HepG2 (cell line): Measurements from ENCODE around the gene MTHFD2. TPM values are rescaled to one million over a fixed set of nuclear protein-coding genes. Genes with fewer than 3 reads are reported as not detected.

Source experiments
- CCDC6 ChIP-seq: sonication (generic); formaldehyde crosslinking; IDR thresholded peaks from 2 replicates; pipeline ENCODE4 v1.8.1; 2022; ENCODE audit warnings: mild to moderate bottlenecking, missing genetic modification reagents, moderate library complexity
- CHD4 ChIP-seq: fragments of 200-600 bp; sonication (generic); IDR thresholded peaks from 2 replicates; pipeline ENCODE4 v1.7.0; 2017; ENCODE audit warnings: mild to moderate bottlenecking, low read length, borderline replicate concordance
- EZH2 ChIP-seq: conservative IDR thresholded peaks from 2 replicates; pipeline ENCODE4 v1.6.1; 2012; ENCODE audit warnings: mild to moderate bottlenecking, low read depth, low read length, moderate library complexity
- FOXM1 ChIP-seq: sonication (generic); formaldehyde crosslinking; IDR thresholded peaks from 2 replicates; pipeline ENCODE4 v1.5.0; 2020; ENCODE audit warnings: missing genetic modification reagents
- GZF1 ChIP-seq: sonication (generic); formaldehyde crosslinking; IDR thresholded peaks from 2 replicates; pipeline ENCODE4 v1.5.1; 2020; ENCODE audit warnings: mild to moderate bottlenecking, missing genetic modification reagents
- JUNB ChIP-seq: sonication (generic); formaldehyde crosslinking; IDR thresholded peaks from 2 replicates; pipeline ENCODE4 v1.8.0; 2022; ENCODE audit warnings: missing genetic modification reagents, mild to moderate bottlenecking, borderline replicate concordance
- MEIS2 ChIP-seq: sonication (generic); formaldehyde crosslinking; IDR thresholded peaks from 2 replicates; pipeline ENCODE4 v1.9.0; 2021; ENCODE audit warnings: mild to moderate bottlenecking, missing genetic modification reagents
- NFATC3 ChIP-seq: sonication (generic); formaldehyde crosslinking; IDR thresholded peaks from 2 replicates; pipeline ENCODE4 v1.5.1; 2020; ENCODE audit warnings: mild to moderate bottlenecking, missing genetic modification reagents
- NONO ChIP-seq, 2 experiments: fragments of 450-650 bp in 1 of 2; sonication (generic) in 1 of 2; formaldehyde crosslinking in 1 of 2; IDR thresholded peaks in 1 of 2; conservative IDR thresholded peaks in 1 of 2; 2 replicates each; pipeline versions ENCODE4 v1.6.1 to v1.8.0; 2017 to 2022; ENCODE audit warnings: mild to moderate bottlenecking in 1 of 2, missing genetic modification reagents in 1 of 2, moderate library complexity in 1 of 2
- RXRB ChIP-seq: IDR thresholded peaks from 2 replicates; pipeline ENCODE4 v1.6.1; 2016; ENCODE audit warnings: borderline replicate concordance, missing genetic modification reagents, missing compliant biosample characterization
- SRY ChIP-seq: sonication (generic); formaldehyde crosslinking; IDR thresholded peaks from 2 replicates; pipeline ENCODE4 v1.8.0; 2022; ENCODE audit warnings: mild to moderate bottlenecking, missing genetic modification reagents
- ZMYM3 ChIP-seq: sonication (generic); formaldehyde crosslinking; IDR thresholded peaks from 2 replicates; pipeline ENCODE4 v1.5.1; 2020; ENCODE audit warnings: mild to moderate bottlenecking, missing genetic modification reagents
- ZNF468 ChIP-seq: sonication (generic); formaldehyde crosslinking; IDR thresholded peaks from 2 replicates; pipeline ENCODE4 v1.8.0; 2022; ENCODE audit warnings: mild to moderate bottlenecking, moderate library complexity, missing genetic modification reagents
- ZNF501 ChIP-seq: sonication (generic); formaldehyde crosslinking; IDR thresholded peaks from 2 replicates; pipeline ENCODE4 v1.5.1; 2020; ENCODE audit warnings: mild to moderate bottlenecking, moderate library complexity, missing genetic modification reagents
- ZNF737 ChIP-seq: sonication (generic); formaldehyde crosslinking; IDR thresholded peaks from 2 replicates; pipeline ENCODE4 v1.5.0; 2020; ENCODE audit warnings: missing genetic modification reagents, mild to moderate bottlenecking, borderline replicate concordance
- ZZZ3 ChIP-seq: sonication (generic); formaldehyde crosslinking; IDR thresholded peaks from 2 replicates; pipeline ENCODE4 v1.4.0; 2020; ENCODE audit warnings: missing genetic modification reagents, mild to moderate bottlenecking, borderline replicate concordance
- polyA plus RNA-seq, 8 experiments: library from polyadenylated mRNA; depleted of rRNA in 3 of 8; stranded (reverse) in 7 of 8; unstranded in 1 of 8; fragments of >200 nt; fragmentation: Illumina TruSeq in 4 of 8; extraction: Trizol in 4 of 8; gene quantifications; 2 replicates each; pipeline versions ENCODE4 v1.2.1 to v1.2.3, GENCODE V29; 2011 to 2016; ENCODE audit warnings: low read depth in 4 of 8, missing spikeins in 1 of 8, mixed read lengths in 1 of 8; ENCODE audit not compliant: insufficient read depth in 1 of 8
- total RNA-seq, 5 experiments: library from RNA; depleted of rRNA; stranded (reverse); fragments of >200 nt; fragmentation: Illumina TruSeq; extraction: Trizol; gene quantifications; 2 replicates each; pipeline ENCODE4 v1.2.3, GENCODE V29; 2016; ENCODE audit warnings: low read depth in 1 of 5
- TF ChIP-seq, protein P1 (sequence below), 2 experiments: sonication (generic) in 1 of 2; formaldehyde crosslinking in 1 of 2; IDR thresholded peaks; 2 replicates each; pipeline versions ENCODE4 v1.5.1 to v1.6.1; 2011 to 2020; ENCODE audit warnings: borderline replicate concordance in 1 of 2, low read depth in 1 of 2, low read length in 1 of 2, mild to moderate bottlenecking in 1 of 2, missing genetic modification reagents in 1 of 2, moderate library complexity in 1 of 2
- TF ChIP-seq, protein P2 (sequence below): sonication (generic); formaldehyde crosslinking; IDR thresholded peaks from 2 replicates; pipeline ENCODE4 v1.5.1; 2020; ENCODE audit warnings: missing genetic modification reagents, mild to moderate bottlenecking, borderline replicate concordance
- TF ChIP-seq, protein P3 (sequence below): sonication (generic); formaldehyde crosslinking; IDR thresholded peaks from 2 replicates; pipeline ENCODE4 v1.4.0; 2020; ENCODE audit warnings: missing genetic modification reagents
- TF ChIP-seq, protein P4 (sequence below): sonication (generic); formaldehyde crosslinking; IDR thresholded peaks from 2 replicates; pipeline ENCODE4 v1.8.0; 2022; ENCODE audit warnings: mild to moderate bottlenecking, missing genetic modification reagents, borderline replicate concordance
- TF ChIP-seq, protein P5 (sequence below): sonication (generic); formaldehyde crosslinking; IDR thresholded peaks from 2 replicates; pipeline ENCODE4 v1.5.0; 2020; ENCODE audit warnings: missing genetic modification reagents, mild to moderate bottlenecking, borderline replicate concordance

MTHFD2 gene
- total and polyA plus RNA-seq, 2 of the 13 experiments (the other 11 are each of a cell fraction or from before 2014, with no cell fraction given), result 188 to 269 TPM

DNA sequence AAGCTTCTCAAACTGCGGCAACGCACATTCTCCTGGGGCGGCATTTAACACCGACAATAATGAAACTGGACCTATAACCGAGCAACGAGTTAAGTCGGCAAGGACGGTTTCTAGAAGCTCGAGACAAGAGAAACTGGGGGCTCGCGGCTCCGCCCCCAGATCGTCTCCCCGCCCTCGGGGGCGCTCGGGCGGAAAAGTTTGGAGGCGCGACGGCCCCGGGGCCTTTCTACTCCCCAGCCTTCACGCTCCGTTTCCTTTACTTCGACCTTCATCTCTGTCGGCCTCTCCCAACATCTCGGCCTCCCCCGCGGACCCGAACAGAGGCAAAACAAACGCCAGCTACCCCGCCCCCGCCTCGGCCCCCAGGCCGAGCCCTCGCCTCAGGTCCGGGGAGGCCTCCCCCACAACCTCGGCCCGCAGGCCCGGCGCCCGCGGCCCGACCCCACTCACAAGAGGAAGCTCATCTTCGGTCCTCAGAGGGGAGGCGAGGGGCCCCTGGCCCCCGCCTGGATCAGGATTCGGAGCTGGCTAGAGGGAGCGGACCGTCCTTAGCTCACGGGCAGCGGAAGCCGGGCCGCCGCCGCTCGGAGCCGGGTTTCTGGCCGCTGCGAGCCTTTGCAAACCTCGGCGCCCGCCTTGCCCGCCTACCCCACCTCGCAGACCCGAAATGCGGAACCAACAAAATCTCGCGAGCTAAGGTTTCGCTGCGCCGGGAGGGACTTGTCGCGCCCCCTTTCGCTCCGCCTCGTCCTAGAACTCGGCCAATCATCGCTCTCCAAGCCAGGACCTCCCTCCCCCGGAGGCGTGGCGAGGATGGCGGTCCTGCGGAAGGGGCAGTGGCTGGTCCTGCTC, 20.0 kb upstream of the MTHFD2 start, which contains the start of gene MOB1A (continued):
- TF ChIP-seq, protein P1, sequence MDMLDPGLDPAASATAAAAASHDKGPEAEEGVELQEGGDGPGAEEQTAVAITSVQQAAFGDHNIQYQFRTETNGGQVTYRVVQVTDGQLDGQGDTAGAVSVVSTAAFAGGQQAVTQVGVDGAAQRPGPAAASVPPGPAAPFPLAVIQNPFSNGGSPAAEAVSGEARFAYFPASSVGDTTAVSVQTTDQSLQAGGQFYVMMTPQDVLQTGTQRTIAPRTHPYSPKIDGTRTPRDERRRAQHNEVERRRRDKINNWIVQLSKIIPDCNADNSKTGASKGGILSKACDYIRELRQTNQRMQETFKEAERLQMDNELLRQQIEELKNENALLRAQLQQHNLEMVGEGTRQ (IDR thresholded peaks at IDR 0.05; ENCODE audit: low read depth, low read length), result no peak
- TF ChIP-seq, protein P1 (CRISPR knock-in tag; IDR thresholded peaks at IDR 0.05; ENCODE audit: borderline replicate concordance), result peak; percentile 18; the same call in 1 of the 2 replicates
- TF ChIP-seq SRY (CRISPR knock-in tag) (peak; percentile 87), CCDC6 (CRISPR knock-in tag) (peak; percentile 48; the same call in 1 of the 2 replicates), RXRB (CRISPR knock-in tag) (peak; percentile 34; the same call in 1 of the 2 replicates), CHD4 (no peak), GZF1 (CRISPR knock-in tag) (no peak), ZMYM3 (CRISPR knock-in tag) (no peak; the same call in 1 of the 2 replicates), JUNB (CRISPR knock-in tag) (no peak), ZZZ3 (CRISPR knock-in tag) (no peak), ZNF468 (CRISPR knock-in tag) (no peak), MEIS2 (no peak; the same call in 1 of the 2 replicates), NFATC3 (CRISPR knock-in tag) (no peak), EZH2 (no peak), ZNF501 (CRISPR knock-in tag) (peak; percentile 82; the same call in 1 of the 2 replicates), NONO (IDR thresholded peaks at IDR 0.05) (no peak), NONO (CRISPR knock-in tag; conservative IDR thresholded peaks at IDR 0.05) (peak; percentile 43; the same call in 1 of the 2 replicates), FOXM1 (CRISPR knock-in tag) (no peak), ZNF737 (CRISPR knock-in tag) (0 out of 2 replicates have a peak, but pooled peaks have one; percentile 19)
- TF ChIP-seq, protein P2, sequence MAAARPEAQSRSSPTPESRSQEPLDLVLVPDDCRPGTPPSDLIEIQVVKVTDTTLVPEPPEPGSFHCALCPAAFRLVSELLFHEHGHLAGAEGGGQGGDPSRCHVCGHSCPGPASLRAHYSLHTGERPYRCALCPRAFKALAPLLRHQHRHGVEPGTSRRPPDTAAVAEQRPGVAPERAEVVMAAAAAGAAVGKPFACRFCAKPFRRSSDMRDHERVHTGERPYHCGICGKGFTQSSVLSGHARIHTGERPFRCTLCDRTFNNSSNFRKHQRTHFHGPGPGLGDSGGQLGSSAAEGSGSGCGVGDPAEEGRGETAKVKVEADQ (CRISPR knock-in tag), result peak; percentile 91; the same call in 1 of the 2 replicates
- TF ChIP-seq, protein P3, sequence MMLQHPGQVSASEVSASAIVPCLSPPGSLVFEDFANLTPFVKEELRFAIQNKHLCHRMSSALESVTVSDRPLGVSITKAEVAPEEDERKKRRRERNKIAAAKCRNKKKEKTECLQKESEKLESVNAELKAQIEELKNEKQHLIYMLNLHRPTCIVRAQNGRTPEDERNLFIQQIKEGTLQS (CRISPR knock-in tag), result no peak
- TF ChIP-seq, protein P4, sequence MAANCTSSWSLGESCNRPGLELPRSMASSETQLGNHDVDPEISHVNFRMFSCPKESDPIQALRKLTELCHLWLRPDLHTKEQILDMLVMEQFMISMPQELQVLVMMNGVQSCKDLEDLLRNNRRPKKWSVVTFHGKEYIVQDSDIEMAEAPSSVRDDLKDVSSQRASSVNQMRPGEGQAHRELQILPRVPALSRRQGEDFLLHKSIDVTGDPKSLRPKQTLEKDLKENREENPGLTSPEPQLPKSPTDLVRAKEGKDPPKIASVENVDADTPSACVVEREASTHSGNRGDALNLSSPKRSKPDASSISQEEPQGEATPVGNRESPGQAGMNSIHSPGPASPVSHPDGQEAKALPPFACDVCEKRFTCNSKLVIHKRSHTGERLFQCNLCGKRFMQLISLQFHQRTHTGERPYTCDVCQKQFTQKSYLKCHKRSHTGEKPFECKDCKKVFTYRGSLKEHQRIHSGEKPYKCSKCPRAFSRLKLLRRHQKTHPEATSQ, result no peak
- TF ChIP-seq, protein P5, sequence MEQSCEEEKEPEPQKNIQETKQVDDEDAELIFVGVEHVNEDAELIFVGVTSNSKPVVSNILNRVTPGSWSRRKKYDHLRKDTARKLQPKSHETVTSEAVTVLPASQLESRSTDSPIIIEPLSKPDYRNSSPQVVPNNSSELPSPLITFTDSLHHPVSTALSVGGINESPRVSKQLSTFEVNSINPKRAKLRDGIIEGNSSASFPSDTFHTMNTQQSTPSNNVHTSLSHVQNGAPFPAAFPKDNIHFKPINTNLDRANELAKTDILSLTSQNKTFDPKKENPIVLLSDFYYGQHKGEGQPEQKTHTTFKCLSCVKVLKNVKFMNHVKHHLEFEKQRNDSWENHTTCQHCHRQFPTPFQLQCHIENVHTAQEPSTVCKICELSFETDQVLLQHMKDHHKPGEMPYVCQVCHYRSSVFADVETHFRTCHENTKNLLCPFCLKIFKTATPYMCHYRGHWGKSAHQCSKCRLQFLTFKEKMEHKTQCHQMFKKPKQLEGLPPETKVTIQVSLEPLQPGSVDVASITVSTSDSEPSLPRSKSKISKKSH, result no peak
